HCT116 (cell line): ENCODE results near the gene DOCK3.

Experiments used
- EZH2 ChIP-seq: fragments of 200-600 bp; sonication (generic); IDR thresholded peaks from 2 replicates; pipeline ENCODE4 v1.6.1; 2017; ENCODE audit warnings: antibody characterized with exemption, mixed run types
- EZH2phosphoT487 ChIP-seq: fragments of 200-600 bp; IDR thresholded peaks from 2 replicates; pipeline ENCODE4 v1.6.1; 2018; ENCODE audit warnings: antibody characterized with exemption, borderline replicate concordance
- JUND ChIP-seq: IDR thresholded peaks from 2 replicates; pipeline ENCODE4 v1.6.1; 2012
- POLR2A ChIP-seq: IDR thresholded peaks from 2 replicates; pipeline ENCODE4 v1.7.0; 2011; ENCODE audit warnings: borderline replicate concordance; ENCODE audit not compliant: insufficient read depth, insufficient read length; ENCODE audit errors: extremely low read depth
- SP1 ChIP-seq: IDR thresholded peaks from 2 replicates; pipeline ENCODE4 v1.6.1; 2012; ENCODE audit warnings: low read depth
- TF ChIP-seq, protein P1 (sequence below), 3 experiments: fragments of 200-600 bp in 1 of 3; sonication (generic) in 1 of 3; IDR thresholded peaks in 2 of 3; conservative IDR thresholded peaks in 1 of 3; 2 replicates each; pipeline ENCODE4 v1.5.1; 2012 to 2017; ENCODE audit warnings: low read depth in 2 of 3, low read length in 2 of 3, antibody characterized with exemption in 1 of 3, borderline replicate concordance in 1 of 3, control low read depth in 1 of 3, mild to moderate bottlenecking in 1 of 3, mixed read lengths in 1 of 3, mixed run types in 1 of 3, moderate library complexity in 1 of 3; ENCODE audit not compliant: insufficient read depth in 1 of 3
- TF ChIP-seq, protein P2 (sequence below): IDR thresholded peaks from 2 replicates; pipeline ENCODE4 v1.6.1; 2012

GRCh38 chr3:50995085-50995824 lies 320.5 kb downstream of the DOCK3 start:
- TF ChIP-seq, protein P1, sequence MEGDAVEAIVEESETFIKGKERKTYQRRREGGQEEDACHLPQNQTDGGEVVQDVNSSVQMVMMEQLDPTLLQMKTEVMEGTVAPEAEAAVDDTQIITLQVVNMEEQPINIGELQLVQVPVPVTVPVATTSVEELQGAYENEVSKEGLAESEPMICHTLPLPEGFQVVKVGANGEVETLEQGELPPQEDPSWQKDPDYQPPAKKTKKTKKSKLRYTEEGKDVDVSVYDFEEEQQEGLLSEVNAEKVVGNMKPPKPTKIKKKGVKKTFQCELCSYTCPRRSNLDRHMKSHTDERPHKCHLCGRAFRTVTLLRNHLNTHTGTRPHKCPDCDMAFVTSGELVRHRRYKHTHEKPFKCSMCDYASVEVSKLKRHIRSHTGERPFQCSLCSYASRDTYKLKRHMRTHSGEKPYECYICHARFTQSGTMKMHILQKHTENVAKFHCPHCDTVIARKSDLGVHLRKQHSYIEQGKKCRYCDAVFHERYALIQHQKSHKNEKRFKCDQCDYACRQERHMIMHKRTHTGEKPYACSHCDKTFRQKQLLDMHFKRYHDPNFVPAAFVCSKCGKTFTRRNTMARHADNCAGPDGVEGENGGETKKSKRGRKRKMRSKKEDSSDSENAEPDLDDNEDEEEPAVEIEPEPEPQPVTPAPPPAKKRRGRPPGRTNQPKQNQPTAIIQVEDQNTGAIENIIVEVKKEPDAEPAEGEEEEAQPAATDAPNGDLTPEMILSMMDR (IDR thresholded peaks at IDR 0.05 in 2 of 3, conservative IDR thresholded peaks at IDR 0.05 in 1 of 3; ENCODE audit: borderline replicate concordance in 1 of 3, insufficient read depth in 1 of 3, low read depth in 2 of 3, low read length in 2 of 3), result no peak
- TF ChIP-seq POLR2A, result no peak
- TF ChIP-seq EZH2, result no peak
- TF ChIP-seq SP1, result no peak
- TF ChIP-seq, protein P2, sequence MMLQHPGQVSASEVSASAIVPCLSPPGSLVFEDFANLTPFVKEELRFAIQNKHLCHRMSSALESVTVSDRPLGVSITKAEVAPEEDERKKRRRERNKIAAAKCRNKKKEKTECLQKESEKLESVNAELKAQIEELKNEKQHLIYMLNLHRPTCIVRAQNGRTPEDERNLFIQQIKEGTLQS, result no peak
- no peak for TF ChIP-seq EZH2phosphoT487
- TF ChIP-seq JUND, result no peak
